HG03066 (cell line): ENCODE measurements around the gene PCDH17.

ENCODE experiments used
- ATAC-seq: cut with Tn5 transposase; IDR thresholded peaks from one replicate; pipeline ENCODE4 v1.9.1; 2021; ENCODE audit warnings: low read depth; ENCODE audit not compliant: unreplicated experiment

The PCDH17 gene

GRCh38 chr13:57631596-57632275 lies at the start of gene PCDH17:
Gene PCDH17 (plus strand): TSS chr13:57631744. CDS start chr13:57632547, 803 bp downstream.
- no peak for ATAC-seq

GRCh38 chr13:57582032-57582431 lies 49.5 kb upstream of the PCDH17 start:
- ATAC-seq = no peak

GRCh38 chr13:57583529-57583928 lies 48.0 kb upstream of the PCDH17 start:
- no peak for ATAC-seq

GRCh38 chr13:57588639-57589038 lies 42.9 kb upstream of the PCDH17 start:
- ATAC-seq = no peak

GRCh38 chr13:57595775-57596174 lies 35.8 kb upstream of the PCDH17 start:
- no peak for ATAC-seq

- ATAC-seq = no peak
Observed at GRCh38 chr13:57601536-57601935, 30.0 kb upstream of the PCDH17 start.

- ATAC-seq = no peak
Observed at GRCh38 chr13:57604442-57604841, 27.1 kb upstream of the PCDH17 start.

GRCh38 chr13:57611969-57612368 lies 19.6 kb upstream of the PCDH17 start:
- no peak for ATAC-seq

- no peak for ATAC-seq
Observed at GRCh38 chr13:57612568-57612967, 19.0 kb upstream of the PCDH17 start.

- no peak for ATAC-seq
Observed at GRCh38 chr13:57624565-57625435, 6.7 kb upstream of the PCDH17 start.

- no peak for ATAC-seq
Observed at GRCh38 chr13:57627663-57628062, 3.9 kb upstream of the PCDH17 start.

GRCh38 chr13:57629391-57629804 lies 2.1 kb upstream of the PCDH17 start:
- ATAC-seq = no peak

GRCh38 chr13:57629821-57630235 lies 1.7 kb upstream of the PCDH17 start:
- ATAC-seq = no peak

GRCh38 chr13:57630661-57631595 lies 616 bp upstream of the PCDH17 start:
- no peak for ATAC-seq

GRCh38 chr13:57632276-57633140 lies 964 bp downstream of the PCDH17 start:
- no peak for ATAC-seq

- ATAC-seq = no peak
Observed at GRCh38 chr13:57633141-57633949, 1.8 kb downstream of the PCDH17 start.

GRCh38 chr13:57633950-57634838 lies 2.6 kb downstream of the PCDH17 start:
- no peak for ATAC-seq

GRCh38 chr13:57634839-57635165 lies 3.3 kb downstream of the PCDH17 start:
- ATAC-seq = no peak
